Measurements from ENCODE around the gene WDHD1.

The WDHD1 gene

DNA sequence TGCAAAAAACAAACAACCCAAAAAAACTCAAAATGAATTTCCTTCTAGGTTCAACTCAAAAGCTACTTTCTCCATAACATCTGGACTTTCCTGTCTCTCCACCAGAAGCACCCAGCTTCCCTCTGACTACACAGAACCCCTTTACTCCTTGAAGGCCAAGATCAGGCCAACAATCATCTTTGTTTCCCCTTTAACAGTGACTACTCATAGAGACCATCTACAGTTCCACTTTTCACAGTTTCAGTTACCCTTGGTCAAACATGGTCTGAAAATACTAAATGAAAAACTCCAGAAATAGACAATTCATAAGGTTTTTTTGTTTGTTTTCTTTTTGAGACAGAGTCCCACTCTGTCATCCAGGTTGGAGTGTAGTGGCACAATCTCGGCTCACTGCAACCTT, 136.1 kb downstream of the WDHD1 start:
- H3K36me3 ChIP-seq (ENCODE audit: control insufficient read depth, low read length), result no peaks in the 10 kb centered on the region
- no peak overlapping the region for H3K27ac ChIP-seq (ENCODE audit: low read depth, low read length)
- H3K9me3 ChIP-seq (ENCODE audit: control insufficient read depth, insufficient read depth, low read length), result no peaks in the 10 kb centered on the region
- peaks cover 6% of the 10 kb centered on the region; the same call in 1 of the 2 replicates for H3F3A ChIP-seq (ENCODE audit: control insufficient read depth, insufficient read depth)
- H3K4me3 ChIP-seq (ENCODE audit: low read length), result no peak overlapping the region
- peak overlapping the region; percentile 10; the same call in 1 of the 2 replicates for H3K4me2 ChIP-seq (ENCODE audit: low read length)
- H4K20me1 ChIP-seq (ENCODE audit: control insufficient read depth, insufficient read depth, low read depth, low read length), result no peaks in the 10 kb centered on the region
- TF ChIP-seq, protein P1, sequence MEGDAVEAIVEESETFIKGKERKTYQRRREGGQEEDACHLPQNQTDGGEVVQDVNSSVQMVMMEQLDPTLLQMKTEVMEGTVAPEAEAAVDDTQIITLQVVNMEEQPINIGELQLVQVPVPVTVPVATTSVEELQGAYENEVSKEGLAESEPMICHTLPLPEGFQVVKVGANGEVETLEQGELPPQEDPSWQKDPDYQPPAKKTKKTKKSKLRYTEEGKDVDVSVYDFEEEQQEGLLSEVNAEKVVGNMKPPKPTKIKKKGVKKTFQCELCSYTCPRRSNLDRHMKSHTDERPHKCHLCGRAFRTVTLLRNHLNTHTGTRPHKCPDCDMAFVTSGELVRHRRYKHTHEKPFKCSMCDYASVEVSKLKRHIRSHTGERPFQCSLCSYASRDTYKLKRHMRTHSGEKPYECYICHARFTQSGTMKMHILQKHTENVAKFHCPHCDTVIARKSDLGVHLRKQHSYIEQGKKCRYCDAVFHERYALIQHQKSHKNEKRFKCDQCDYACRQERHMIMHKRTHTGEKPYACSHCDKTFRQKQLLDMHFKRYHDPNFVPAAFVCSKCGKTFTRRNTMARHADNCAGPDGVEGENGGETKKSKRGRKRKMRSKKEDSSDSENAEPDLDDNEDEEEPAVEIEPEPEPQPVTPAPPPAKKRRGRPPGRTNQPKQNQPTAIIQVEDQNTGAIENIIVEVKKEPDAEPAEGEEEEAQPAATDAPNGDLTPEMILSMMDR (IDR thresholded peaks at IDR 0.05; ENCODE audit: low read depth, low read length, poor library complexity, severe bottlenecking), result no peak
- TF ChIP-seq EZH2phosphoT487 (IDR thresholded peaks at IDR 0.05; ENCODE audit: borderline replicate concordance, low read length), result no peak
- H3K9me2 ChIP-seq (replicated peaks; ENCODE audit: control insufficient read depth, low read length), result no peaks in the 10 kb centered on the region
- H3K4me1 ChIP-seq (ENCODE audit: control insufficient read depth, low read length), result peaks cover 33% of the 10 kb centered on the region
- peaks cover 64% of the 10 kb centered on the region for H3K79me2 ChIP-seq (ENCODE audit: control insufficient read depth, low read length)
- no peaks in the 10 kb centered on the region for H3K27me3 ChIP-seq (ENCODE audit: control insufficient read depth, low read length)

- Histone ChIP-seq H3K27ac (ENCODE audit: low read depth, low read length) (no peak overlapping the region), H3K4me3 (ENCODE audit: low read length) (no peak overlapping the region), H3F3A (ENCODE audit: control insufficient read depth, insufficient read depth) (peaks cover 3% of the 10 kb centered on the region; the same call in 1 of the 2 replicates), H3K9me2 (replicated peaks; ENCODE audit: control insufficient read depth, low read length) (no peaks in the 10 kb centered on the region), H4K20me1 (ENCODE audit: control insufficient read depth, insufficient read depth, low read depth, low read length) (no peaks in the 10 kb centered on the region), H3K4me2 (ENCODE audit: low read length) (no peak overlapping the region), H3K9me3 (ENCODE audit: control insufficient read depth, insufficient read depth, low read length) (no peaks in the 10 kb centered on the region), H3K79me2 (ENCODE audit: control insufficient read depth, low read length) (peaks cover 62% of the 10 kb centered on the region), H3K36me3 (ENCODE audit: control insufficient read depth, low read length) (no peaks in the 10 kb centered on the region), H3K4me1 (ENCODE audit: control insufficient read depth, low read length) (peaks cover 33% of the 10 kb centered on the region), H3K27me3 (ENCODE audit: control insufficient read depth, low read length) (no peaks in the 10 kb centered on the region)
- TF ChIP-seq, protein P1 (IDR thresholded peaks at IDR 0.05; ENCODE audit: low read depth, low read length, poor library complexity, severe bottlenecking), result no peak
- TF ChIP-seq EZH2phosphoT487 (IDR thresholded peaks at IDR 0.05; ENCODE audit: borderline replicate concordance, low read length), result no peak
These were observed 137.0 kb downstream of the WDHD1 start for GRCh38 chr14:54889919-54890318.

Data from DOHH2 (cell line).